Neural cell (in vitro differentiated cells): ENCODE measurements around the gene PLAGL1. TPM values are rescaled to one million over a fixed set of nuclear protein-coding genes. Genes with fewer than 3 reads are reported as not detected.

Experiments used
- H2AFZ ChIP-seq: fragments of 200-600, 300-800 bp; sonication (generic), shearing (Covaris generic); 2 replicates; pipeline ENCODE4 v1.6.0; 2014; ENCODE audit warnings: low read depth, mild to moderate bottlenecking, antibody characterized with exemption, low read length, moderate library complexity
- H3F3A ChIP-seq: fragments of 200-600 bp; shearing (Covaris generic); 2 replicates; pipeline ENCODE4 v1.6.1; 2016; ENCODE audit warnings: mild to moderate bottlenecking, moderate library complexity, mixed read lengths, antibody characterized with exemption, low read length; ENCODE audit not compliant: insufficient read depth, poor library complexity, severe bottlenecking
- H3K27ac ChIP-seq: fragments of 200-600, 300-800 bp; sonication (generic), shearing (Covaris generic); 2 replicates; pipeline ENCODE4 v1.5.1; 2014; ENCODE audit warnings: mild to moderate bottlenecking, low read length, moderate library complexity
- H3K27me3 ChIP-seq: fragments of 300-800, 200-600 bp; sonication (generic), shearing (Covaris generic); 2 replicates; pipeline ENCODE4 v1.6.0; 2014; ENCODE audit warnings: mild to moderate bottlenecking, low read depth, low read length, moderate library complexity; ENCODE audit not compliant: insufficient read depth
- H3K36me3 ChIP-seq: fragments of 300-800, 200-600 bp; sonication (generic), shearing (Covaris generic); 2 replicates; pipeline ENCODE4 v1.5.1; 2014; ENCODE audit warnings: mild to moderate bottlenecking, antibody characterized with exemption, low read length, moderate library complexity; ENCODE audit not compliant: insufficient read depth
- H3K4me2 ChIP-seq: fragments of 300-800, 200-600 bp; sonication (generic), shearing (Covaris generic); 2 replicates; pipeline ENCODE4 v1.6.0; 2014; ENCODE audit warnings: mild to moderate bottlenecking, low read length
- H3K4me3 ChIP-seq: fragments of 300-800, 200-600 bp; sonication (generic), shearing (Covaris generic); 2 replicates; pipeline ENCODE4 v1.5.1; 2014; ENCODE audit warnings: mild to moderate bottlenecking, low read length, moderate library complexity
- H3K79me2 ChIP-seq: fragments of 200-600 bp; shearing (Covaris generic); replicated peaks from 2 replicates; pipeline ENCODE4 v1.6.0; 2014; ENCODE audit warnings: mild to moderate bottlenecking, low read length, moderate library complexity; ENCODE audit not compliant: insufficient read depth
- H3K9ac ChIP-seq: fragments of 300-800, 200-600 bp; sonication (generic), shearing (Covaris generic); 2 replicates; pipeline ENCODE4 v1.6.1; 2016; ENCODE audit warnings: mild to moderate bottlenecking, low read length, mixed read lengths
- H3K9me2 ChIP-seq: fragments of 200-600 bp; shearing (Covaris generic); 2 replicates; pipeline ENCODE4 v1.6.1; 2016; ENCODE audit warnings: mild to moderate bottlenecking, low read length, mixed read lengths; ENCODE audit not compliant: insufficient read depth
- H3K9me3 ChIP-seq: fragments of 200-600, 300-800 bp; sonication (generic), shearing (Covaris generic); 2 replicates; pipeline ENCODE4 v1.6.1; 2016; ENCODE audit warnings: mild to moderate bottlenecking, mixed run types, low read length, moderate library complexity, mixed read lengths
- H4K20me1 ChIP-seq: fragments of 200-600 bp; shearing (Covaris generic); 2 replicates; pipeline ENCODE4 v1.6.1; 2016; ENCODE audit warnings: mild to moderate bottlenecking, mixed run types; ENCODE audit not compliant: insufficient read depth
- EP300 ChIP-seq: fragments of 450-650 bp; conservative IDR thresholded peaks from 2 replicates; pipeline ENCODE4 v1.6.1; 2014; ENCODE audit warnings: antibody characterized with exemption, mild to moderate bottlenecking, moderate library complexity; ENCODE audit not compliant: poor library complexity, severe bottlenecking
- EZH2 ChIP-seq: fragments of 200-600, 300-800 bp; shearing (Covaris generic), sonication (generic); IDR thresholded peaks from 2 replicates; pipeline ENCODE4 v1.6.1; 2014; ENCODE audit warnings: antibody characterized with exemption, low read length, borderline replicate concordance, mild to moderate bottlenecking; ENCODE audit not compliant: insufficient read depth, poor library complexity, severe bottlenecking
- MXI1 ChIP-seq: fragments of 450-650 bp; conservative IDR thresholded peaks from 2 replicates; pipeline ENCODE4 v1.6.1; 2014; ENCODE audit warnings: antibody characterized with exemption, mild to moderate bottlenecking; ENCODE audit not compliant: poor library complexity, severe bottlenecking
- POLR2AphosphoS5 ChIP-seq: IDR thresholded peaks from 2 replicates; pipeline ENCODE4 v1.6.1; 2012
- RAD21 ChIP-seq: fragments of 450-650 bp; conservative IDR thresholded peaks from 2 replicates; pipeline ENCODE4 v1.6.1; 2014; ENCODE audit warnings: antibody characterized with exemption, mild to moderate bottlenecking, moderate library complexity
- REST ChIP-seq: IDR thresholded peaks from 2 replicates; pipeline ENCODE4 v1.6.1; 2012; ENCODE audit warnings: borderline replicate concordance
- SMC3 ChIP-seq: fragments of 450-650 bp; conservative IDR thresholded peaks from 2 replicates; pipeline ENCODE4 v1.6.1; 2014; ENCODE audit warnings: antibody characterized with exemption, mild to moderate bottlenecking, moderate library complexity; ENCODE audit not compliant: poor library complexity
- TAF1 ChIP-seq: IDR thresholded peaks from 2 replicates; pipeline ENCODE4 v1.6.1; 2012; ENCODE audit warnings: low read depth
- polyA plus RNA-seq: library from polyadenylated mRNA; depleted of rRNA; stranded (reverse); fragments of >200 nt; gene quantifications from 2 replicates; pipeline ENCODE4 v1.2.3, GENCODE V29; 2014
- TF ChIP-seq, protein P1 (sequence below): fragments of 450-650 bp; IDR thresholded peaks from 2 replicates; pipeline ENCODE4 v1.5.1; 2014; ENCODE audit warnings: antibody characterized with exemption, mild to moderate bottlenecking, moderate library complexity; ENCODE audit not compliant: poor library complexity, severe bottlenecking

The PLAGL1 gene
- polyA plus RNA-seq, 1 donor from 2014 or later = 22.3 TPM

DNA sequence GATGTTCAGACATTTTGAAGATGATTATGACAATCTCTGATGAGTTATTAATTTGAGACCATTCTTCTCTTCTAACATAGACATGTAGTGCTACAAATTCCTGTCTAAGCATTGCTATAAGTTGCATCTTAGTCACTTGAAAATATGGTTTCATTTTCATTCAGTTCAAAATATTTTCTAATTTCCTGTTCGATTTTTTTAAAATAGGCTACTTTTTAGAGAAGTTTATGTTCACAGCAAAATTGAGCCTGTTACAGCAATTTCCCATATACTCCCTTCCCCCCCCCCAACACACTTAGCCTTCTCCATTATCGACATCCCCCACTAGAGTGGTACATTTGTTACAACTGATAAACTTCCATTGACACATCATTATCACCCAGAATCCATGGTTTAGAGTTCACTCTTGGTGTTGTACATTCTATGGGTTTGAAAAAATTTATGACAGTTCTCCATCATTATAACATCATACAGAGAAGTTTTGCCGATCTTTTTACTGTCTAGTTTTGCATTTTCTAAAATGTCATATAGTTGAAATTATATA lies 31.2 kb downstream of the PLAGL1 start:
- TF ChIP-seq, protein P1, sequence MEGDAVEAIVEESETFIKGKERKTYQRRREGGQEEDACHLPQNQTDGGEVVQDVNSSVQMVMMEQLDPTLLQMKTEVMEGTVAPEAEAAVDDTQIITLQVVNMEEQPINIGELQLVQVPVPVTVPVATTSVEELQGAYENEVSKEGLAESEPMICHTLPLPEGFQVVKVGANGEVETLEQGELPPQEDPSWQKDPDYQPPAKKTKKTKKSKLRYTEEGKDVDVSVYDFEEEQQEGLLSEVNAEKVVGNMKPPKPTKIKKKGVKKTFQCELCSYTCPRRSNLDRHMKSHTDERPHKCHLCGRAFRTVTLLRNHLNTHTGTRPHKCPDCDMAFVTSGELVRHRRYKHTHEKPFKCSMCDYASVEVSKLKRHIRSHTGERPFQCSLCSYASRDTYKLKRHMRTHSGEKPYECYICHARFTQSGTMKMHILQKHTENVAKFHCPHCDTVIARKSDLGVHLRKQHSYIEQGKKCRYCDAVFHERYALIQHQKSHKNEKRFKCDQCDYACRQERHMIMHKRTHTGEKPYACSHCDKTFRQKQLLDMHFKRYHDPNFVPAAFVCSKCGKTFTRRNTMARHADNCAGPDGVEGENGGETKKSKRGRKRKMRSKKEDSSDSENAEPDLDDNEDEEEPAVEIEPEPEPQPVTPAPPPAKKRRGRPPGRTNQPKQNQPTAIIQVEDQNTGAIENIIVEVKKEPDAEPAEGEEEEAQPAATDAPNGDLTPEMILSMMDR = no peak
- TF ChIP-seq TAF1 = no peak
- no peak for TF ChIP-seq RAD21
- no peak for TF ChIP-seq POLR2AphosphoS5
- TF ChIP-seq EP300 = no peak
- no peak for TF ChIP-seq EZH2
- no peak for TF ChIP-seq REST
- no peak for TF ChIP-seq MXI1
- TF ChIP-seq SMC3 = no peak
- H3K79me2 ChIP-seq = no peaks in the 10 kb centered on the region
- H3K27me3 ChIP-seq = peaks cover 8% of the 10 kb centered on the region
- no peaks in the 10 kb centered on the region for H4K20me1 ChIP-seq
- no peak overlapping the region for H3K4me3 ChIP-seq
- no peak overlapping the region for H3K9ac ChIP-seq
- H3K9me3 ChIP-seq = no peaks in the 10 kb centered on the region
- H3K36me3 ChIP-seq = no peaks in the 10 kb centered on the region
- no peak overlapping the region for H3K4me2 ChIP-seq
- no peak overlapping the region for H2AFZ ChIP-seq
- H3F3A ChIP-seq = no peaks in the 10 kb centered on the region
- H3K9me2 ChIP-seq = no peaks in the 10 kb centered on the region
- no peak overlapping the region for H3K27ac ChIP-seq

GRCh38 chr6:143974089-143974488 lies 34.0 kb downstream of the PLAGL1 start:
- no peak overlapping the region for H3K27ac ChIP-seq
- no peak overlapping the region for H2AFZ ChIP-seq
- H3K27me3 ChIP-seq = peaks cover 25% of the 10 kb centered on the region
- no peaks in the 10 kb centered on the region for H3K9me2 ChIP-seq
- H3F3A ChIP-seq = no peaks in the 10 kb centered on the region
- H3K79me2 ChIP-seq = no peaks in the 10 kb centered on the region
- H4K20me1 ChIP-seq = no peaks in the 10 kb centered on the region
- H3K9ac ChIP-seq = no peak overlapping the region
- H3K4me3 ChIP-seq = no peak overlapping the region
- no peaks in the 10 kb centered on the region for H3K36me3 ChIP-seq
- H3K9me3 ChIP-seq = no peaks in the 10 kb centered on the region
- TF ChIP-seq TAF1 (no peak), MXI1 (no peak), EP300 (no peak)
- no peak overlapping the region for H3K4me2 ChIP-seq
